ENCODE data around the gene SEMA3A.

- TF ChIP-seq EZH2 (IDR thresholded peaks at IDR 0.05; ENCODE audit: low read depth) (no peak), CTCF (conservative IDR thresholded peaks at IDR 0.05) (no peak)
Observed at GRCh38 chr7:84224505-84224904, 29.9 kb upstream of the SEMA3A start.

Measured in PC-9 (cell line).